ENCODE measurements around the gene KIF2A.

KIF2A gene

DNA sequence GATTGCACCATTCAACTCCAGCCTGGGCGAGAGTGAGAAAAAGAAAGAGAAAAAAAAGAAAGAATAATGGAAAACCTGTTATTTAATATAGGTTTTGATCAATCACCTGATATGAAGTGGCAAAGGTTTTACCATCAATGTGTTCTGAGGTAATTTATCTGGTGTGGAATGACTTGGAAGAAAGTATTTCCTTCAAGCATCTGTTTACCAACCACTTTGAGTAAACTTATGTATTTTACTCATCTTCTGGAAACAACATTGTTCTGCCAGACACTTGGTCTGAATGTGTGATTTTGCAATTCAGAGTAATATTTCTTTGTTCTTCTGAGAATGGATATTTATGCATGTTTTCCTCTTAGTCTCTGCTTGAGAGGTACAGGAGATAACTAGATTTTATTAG, 24.3 kb downstream of the KIF2A start:
- DNase-seq = no peak

DNA sequence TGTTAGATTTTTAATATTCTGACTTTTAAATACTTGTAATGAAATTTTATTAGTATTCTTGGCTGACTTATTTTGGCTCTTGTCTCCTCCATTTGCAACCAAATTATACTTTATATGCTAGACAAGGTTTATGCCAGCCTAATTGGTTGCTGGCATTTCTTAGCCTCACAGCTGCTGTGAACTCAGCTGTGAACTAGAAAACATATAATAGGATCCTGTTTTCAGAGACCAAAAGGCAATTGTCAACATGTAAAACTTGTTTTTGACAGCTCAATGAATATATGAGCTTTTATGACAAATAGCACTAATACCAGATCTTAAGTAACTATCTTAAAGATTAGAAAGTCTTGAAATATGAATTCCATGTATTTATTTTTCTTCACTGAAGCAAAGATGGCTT, 25.9 kb downstream of the KIF2A start:
- DNase-seq = no peak

DNA sequence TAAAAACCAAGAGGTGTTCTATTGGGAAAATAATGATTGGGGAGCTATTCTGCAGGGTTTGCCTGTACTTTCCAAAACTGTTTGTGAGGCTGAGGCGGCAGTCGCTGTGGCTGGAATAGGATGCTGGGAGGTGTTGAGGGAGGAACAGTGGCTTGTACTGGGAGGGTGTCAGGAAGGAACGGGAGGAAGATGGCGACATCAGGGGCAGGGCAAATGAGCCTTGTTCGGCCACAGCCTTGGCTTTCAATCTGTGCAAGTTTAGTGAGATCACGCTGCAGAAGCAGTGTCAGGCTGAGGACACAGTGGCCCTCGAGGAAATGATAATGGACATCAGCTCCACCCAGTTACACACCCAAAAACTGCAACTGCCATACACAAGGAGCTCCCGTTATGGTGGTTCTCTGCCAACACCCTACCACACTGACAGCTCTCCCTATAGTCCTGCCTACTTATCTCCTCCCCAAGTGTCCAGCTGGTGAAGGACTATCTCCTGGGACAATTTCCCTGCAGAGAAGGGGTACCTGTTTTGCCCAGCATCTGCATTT, 27.3 kb downstream of the KIF2A start:
- DNase-seq = no peak

DNA sequence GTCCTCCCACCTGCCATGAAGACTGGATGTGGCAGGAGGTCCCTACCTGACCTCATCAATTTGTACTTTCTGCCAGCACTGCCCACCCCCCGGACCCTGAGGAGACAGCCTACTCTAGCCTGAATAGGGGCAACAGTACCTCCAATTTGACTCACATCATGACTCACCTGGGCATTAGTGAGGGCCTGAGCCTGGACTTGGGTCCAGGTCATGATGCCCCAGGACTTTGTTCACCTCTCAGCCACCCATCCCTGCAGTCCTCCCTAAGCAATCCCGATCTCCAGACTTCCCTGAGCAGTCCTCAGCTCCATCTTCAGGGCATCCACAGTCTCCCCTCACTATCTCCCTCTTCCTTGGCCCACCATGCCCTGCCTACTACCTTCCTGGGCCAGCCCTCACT, 28.1 kb downstream of the KIF2A start:
- DNase-seq = no peak

DNA sequence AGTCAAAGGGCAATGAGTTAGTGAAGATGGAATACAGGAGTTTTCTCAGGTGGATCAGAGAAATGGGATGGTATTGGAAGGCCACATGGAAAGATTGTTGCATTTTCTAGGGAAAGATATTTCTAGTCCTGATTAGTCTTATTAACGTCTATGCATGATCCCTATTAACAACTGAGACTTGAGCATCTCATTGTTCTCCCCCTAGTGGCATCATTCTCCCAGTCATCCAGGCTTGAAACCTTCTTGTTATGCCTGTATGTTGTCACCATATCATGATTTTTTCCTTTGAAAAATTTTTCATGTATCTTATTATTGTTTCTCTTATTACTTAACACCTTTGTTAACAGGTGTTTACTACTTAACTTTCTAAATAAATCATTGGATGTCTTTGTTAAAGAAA, 34.4 kb downstream of the KIF2A start:
- DNase-seq = no peak

DNA sequence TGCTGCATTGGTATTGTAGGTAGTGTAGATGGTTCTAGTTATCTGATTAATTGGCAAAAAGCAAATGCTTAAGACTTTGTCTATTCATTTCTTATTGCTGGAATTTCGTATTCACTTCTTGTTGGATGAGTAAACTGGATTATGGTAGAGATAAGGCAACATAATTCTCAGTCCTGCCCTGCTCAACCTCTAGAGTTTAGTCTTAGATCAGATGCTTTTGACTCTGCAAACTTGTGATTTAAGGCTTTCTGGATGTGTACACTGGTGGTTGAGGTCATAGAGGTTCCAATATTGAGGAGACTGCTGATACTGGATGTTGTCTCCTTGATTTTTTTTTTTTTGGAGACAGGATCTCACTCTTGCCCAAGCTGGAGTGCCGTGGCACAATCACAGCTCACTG, 35.0 kb downstream of the KIF2A start:
- no peak for DNase-seq

DNA sequence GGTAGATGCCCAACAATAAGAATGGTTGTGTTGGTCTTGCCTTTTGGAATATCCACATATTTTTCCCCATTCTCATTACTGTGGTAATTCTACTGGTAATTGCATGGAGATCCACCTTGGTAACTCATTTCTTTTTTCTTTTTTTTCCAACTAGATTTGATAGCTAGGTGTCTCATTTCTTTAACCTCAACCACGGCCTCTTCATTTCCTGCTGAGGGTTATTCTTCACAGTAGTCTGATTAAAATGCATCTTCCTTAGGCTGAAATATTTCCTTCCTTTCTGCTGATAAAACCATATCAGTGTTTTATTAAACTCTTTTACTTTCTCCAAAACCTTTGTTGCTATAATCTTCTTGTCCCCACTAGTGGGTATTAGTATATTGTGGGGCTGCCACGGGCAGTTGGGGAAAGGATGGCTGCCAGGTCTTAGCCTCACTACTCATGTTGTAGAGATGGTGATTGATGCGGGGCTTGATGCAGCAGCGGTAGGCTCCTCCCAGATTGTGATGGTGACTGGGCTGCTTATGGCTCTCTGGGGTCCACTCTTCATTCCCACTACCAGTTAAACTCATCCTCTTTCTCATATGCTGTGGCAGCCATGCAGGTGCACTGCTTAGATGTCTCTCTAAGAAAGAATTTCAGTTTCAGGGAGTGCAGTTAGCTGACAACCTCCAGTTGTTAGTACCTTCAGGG, 35.9 kb downstream of the KIF2A start:
- DNase-seq = no peak

DNA sequence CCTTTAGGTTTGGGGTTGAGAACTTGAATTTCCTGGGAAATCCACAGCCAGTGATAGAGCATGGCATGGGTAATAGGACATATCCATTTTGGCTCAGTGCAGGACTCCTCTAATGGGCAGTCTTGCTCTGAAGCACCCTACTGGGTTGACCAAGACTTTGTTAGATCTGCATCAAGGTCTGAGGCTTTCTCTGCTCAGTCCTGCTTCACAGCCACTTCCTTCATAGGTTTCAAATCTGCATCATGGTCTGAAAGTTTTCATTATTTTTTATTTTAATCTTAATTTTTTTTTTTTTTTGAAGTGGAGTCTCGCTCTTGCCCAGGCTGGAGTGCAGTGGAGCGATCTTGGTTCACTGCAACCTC, 36.5 kb downstream of the KIF2A start:
- no peak for DNase-seq

DNA sequence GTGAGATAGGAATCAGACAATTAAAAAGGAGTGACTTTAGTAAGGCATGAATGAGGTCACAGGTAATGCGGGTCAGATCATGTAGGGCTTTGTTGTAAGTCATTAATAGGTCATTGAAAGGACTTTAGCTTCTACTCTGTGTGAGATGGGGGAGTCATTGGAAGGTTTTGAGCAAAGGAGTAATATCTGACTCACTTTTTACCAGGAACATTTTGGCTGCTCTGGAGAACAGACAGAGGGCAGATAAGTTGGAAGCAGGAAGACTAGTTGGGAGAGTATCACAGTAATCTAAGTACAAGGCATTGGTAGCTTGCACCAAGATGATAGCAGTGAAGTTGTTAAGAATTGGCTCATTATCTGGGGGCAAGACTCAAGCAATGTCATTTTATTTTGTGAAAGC, 37.4 kb downstream of the KIF2A start:
- DNase-seq = no peak

DNA sequence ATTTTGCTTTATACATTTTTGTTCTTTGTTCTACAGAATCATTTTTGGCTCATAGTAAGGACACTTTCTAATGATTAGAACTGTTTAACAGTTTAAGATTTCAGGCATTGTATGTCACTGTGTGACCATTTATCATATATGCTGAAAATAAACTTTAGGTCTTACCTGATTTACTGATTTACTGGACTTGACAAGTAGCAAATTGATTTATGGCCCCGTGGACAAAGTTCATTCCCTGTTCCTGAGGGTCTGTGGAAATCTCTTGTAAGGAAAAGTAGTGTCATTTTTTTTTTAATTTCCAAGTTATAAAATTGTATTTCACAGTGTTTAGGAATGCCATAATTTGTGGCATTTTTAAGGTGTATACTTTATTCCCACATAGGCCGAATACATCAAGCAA, 40.7 kb downstream of the KIF2A start:
- no peak for DNase-seq

DNA sequence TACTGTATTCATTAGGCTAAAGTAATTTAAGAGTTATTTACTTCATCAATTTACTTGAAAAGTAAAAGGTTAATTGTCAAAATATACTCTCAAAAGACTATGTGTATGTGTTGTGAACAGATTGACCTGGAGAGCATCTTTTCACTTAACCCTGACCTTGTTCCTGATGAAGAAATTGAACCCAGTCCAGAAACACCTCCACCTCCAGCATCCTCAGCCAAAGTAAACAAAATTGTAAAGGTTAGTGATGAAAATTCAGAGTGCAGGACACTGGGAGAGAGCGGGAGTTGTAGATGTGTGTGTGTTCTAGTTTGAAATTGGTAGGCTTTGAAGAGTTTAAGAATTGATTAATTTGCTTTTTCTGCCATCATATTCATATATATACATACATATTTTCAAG, 41.9 kb downstream of the KIF2A start:
- no peak for DNase-seq

DNA sequence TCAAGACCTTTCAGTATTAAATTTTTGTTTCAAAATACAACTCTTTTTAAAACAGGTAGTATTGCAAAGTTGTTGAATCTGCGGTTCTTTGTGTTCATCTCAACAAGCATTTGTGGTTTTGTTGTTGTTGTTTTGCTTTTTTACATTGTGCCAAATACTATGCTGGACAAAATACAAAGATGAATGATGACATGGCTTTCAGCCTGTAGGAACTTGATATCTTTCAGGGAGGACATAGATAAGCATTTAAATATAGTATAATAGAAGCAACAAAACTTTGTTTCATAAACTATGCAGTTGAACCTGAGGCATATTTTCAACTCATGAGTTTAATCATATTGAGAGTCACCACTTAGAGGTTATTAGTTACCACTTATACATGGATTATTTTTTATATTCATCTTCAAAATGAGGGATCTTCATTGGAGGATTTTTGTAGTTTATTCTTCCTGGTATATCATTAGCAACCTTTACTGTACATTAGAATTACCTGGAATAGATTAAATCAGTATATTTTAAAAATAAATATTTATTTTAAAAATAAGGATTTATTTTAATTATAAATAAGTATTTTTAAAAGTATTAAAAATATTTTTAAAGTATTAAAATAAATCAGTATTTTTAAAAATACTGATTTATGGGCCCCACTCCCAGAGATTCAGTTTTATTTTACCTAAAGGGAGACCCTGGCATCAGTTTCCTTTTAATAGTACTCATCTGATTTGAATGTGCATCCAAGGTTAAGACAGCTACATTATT, 42.9 kb downstream of the KIF2A start:
- no peak for DNase-seq

DNA sequence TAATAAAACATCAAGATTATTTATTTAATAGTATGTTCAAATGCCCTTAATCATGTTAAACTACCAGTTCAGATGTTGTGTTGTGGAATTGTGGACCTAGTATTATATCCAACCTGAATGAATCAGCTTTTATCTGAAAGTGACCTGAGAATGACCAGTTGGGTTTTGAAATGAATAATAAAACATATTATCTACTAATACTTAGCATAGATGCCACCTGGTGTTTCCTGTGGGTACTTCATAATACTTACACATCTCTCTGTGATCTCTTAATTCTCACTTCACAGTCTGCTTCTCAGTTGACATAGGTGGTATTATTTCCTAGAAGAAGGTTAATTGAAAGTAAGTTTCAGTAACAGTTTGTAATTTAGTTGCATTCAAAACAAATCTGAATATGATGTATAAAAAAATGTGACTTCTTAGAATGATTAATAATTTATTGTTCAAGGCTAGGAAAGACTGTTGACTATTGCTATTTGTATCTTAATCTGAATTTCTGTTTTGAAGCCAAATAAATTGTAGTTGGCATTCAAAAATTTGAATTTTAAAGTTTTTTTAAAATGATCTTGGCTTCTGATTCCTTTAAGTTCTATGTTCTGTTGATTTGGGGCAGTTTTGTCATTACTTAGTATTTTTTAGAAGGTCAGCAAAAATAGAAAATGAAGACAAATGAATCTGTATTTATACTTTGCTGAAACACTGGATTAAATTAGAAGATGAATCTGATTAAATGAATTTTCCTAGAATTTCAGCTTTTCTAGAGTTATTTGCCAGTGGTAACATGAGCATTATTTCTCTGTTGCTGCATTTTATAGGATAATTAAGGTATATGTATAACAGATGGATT, 48.2 kb downstream of the KIF2A start:
- DNase-seq = no peak

DNA sequence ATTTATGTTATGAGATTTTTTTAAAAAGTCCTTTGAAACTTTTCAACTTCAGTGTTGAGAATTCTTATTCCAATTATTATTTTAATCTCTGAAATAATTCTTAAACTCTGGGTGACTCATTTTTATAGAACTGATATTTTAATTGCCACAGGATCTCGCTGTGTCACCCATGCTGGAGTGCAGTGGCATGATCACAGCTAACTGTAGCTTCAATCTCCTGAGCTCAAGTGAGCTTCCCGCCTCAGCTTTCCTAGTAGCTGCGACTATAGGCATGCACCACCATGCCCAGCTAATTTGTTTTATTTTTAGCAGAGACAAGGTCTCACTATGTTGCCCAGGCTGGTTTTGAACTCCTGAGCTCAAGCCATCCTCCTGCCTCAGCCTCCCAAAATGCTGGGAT, 56.7 kb downstream of the KIF2A start:
- no peak for DNase-seq

DNA sequence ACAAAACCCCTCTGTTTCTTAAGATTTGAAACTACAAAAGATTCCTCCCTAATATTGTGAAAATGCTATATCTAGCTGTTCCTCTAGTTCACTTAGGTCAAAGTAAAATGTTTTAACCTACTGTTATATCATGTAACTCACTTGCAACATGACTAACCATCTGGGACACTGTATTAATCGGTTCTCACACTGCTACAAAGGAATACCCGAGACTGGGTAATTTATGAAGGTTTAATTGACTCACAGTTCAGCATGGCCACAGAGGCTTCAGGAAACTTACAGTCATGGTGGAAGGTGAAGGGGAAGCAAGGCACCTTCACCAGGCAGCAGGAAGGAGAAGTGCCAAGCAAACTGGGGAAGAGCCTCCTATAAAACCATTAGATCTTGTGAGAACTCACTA, 63.0 kb downstream of the KIF2A start:
- no peak for DNase-seq

DNA sequence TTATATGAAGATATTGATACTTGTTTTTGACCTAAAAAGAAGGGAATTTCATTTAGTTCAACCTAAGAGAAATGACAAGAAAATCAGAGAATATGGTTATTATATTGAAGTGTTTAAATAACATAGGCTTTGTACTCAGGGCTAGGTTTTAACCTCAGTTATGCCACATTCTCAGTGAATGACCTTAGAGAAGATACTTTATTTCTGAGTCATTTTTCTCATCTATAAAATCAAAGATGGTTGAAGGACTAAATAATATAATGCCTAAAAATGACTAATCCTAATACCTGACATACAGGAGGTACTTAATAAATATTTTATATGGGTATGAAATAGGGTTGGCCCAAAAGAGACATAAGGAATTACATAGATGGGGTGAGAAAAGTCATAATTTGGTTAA, 65.4 kb downstream of the KIF2A start:
- DNase-seq = no peak

DNA sequence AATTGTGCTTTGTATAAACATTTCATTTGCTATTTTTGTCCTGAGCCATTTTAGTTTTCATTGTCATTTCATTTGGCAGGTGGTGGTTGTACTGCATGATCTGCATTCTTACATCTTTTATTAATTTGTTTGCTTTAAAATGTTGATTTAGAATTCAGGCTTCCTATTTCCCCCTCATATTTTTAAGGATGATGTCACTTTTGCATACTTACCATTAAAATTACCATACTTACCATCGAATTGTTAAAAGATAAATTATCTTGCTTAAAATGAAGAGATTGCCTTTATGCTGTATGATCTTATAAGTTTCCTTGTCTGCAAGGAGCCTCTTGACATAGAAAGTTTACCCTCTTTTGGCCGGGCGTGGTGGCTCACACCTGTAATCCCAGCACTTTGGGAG, 66.6 kb downstream of the KIF2A start:
- no peak for DNase-seq

DNA sequence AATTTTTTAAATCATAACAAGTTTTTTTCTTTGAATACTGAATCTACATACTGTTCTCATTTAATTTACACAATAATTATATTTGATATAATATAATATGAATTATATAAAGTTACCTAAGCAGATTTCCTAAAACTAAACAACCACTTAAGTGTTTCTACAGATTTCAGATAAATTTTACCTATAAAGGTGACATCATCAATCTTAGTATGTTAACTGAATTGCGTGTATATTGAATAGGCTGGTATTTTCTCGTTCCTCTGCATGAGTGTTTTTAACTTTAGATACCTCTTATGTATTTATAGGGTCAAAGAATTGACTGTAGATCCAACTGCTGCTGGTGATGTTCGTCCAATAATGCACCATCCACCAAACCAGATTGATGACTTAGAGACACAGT, 67.4 kb downstream of the KIF2A start:
- DNase-seq = no peak

DNA sequence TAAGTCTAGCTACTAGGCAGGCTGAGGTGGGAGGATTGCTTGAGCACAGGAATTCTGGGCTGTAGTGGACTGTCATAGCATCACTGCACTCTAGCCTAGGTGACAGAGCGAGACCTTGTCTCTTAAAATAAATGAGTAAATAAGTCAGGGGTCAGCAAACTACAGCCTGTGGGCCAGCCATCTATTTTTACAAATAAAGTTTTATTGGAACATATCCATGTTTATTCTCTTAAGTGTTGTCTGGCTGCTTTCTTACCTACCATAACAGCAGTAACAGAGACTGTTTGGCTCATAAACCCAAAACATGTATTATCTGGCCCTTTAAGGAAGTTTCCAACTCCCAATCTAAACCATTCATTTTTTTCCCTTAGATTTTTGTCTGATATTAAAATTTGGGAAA, 68.1 kb downstream of the KIF2A start:
- DNase-seq = no peak

DNA sequence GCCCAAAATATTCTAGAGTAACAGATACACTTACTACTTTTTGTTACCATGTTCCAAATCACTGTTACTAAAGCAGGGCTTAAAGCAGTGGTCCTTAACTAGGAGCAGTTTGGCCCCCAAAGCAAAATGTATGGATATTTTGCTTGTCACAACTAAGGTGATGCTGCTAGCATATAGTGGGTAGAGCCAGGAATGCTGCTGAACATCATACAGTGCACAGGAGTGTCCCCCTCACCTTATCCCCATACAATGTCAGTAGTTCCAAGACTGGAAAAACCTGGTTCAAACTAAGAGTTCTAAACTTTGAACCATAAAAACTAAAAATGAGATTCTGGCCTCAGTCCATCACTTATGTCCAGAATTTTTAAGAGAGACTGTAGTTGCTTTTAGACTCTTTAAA, 69.6 kb downstream of the KIF2A start:
- no peak for DNase-seq

DNA sequence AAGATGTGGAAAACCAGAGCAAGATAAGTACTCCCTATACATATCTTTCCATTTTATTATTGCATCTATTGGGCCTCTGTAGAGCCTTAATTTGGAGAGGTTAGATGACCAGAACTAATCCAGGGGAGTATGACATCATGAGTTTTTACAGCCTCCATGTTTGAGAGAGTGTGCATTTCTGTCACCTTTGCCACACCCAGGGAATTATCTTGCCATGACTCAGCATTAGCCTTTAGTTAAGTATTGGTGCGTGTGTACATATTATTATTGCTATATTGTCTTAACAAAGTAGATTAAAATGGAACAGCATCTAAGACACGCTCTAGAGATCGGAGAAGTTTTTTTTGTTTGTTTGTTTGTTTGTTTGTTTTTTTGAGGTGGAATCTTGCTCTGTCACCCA, 70.1 kb downstream of the KIF2A start:
- DNase-seq = no peak

DNA sequence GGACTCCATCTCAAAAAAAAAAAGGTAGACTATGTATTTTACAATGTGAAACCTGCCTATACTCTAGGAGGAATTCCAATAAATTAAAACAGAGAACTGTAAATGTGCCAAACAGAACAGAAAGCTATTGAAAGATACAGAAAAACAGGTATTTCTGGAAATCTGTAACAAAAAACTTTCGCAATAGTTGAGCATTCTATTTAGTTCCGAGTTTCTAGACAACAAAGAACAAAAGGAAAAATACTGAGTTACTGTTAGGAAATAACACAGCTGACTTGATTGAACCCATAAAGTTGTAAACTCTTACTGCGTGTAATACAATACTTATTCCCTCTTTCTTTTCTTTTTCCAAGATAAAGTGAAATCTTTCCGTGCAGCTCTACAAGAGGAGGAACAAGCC, 79.1 kb downstream of the KIF2A start:
- DNase-seq = no peak

DNA sequence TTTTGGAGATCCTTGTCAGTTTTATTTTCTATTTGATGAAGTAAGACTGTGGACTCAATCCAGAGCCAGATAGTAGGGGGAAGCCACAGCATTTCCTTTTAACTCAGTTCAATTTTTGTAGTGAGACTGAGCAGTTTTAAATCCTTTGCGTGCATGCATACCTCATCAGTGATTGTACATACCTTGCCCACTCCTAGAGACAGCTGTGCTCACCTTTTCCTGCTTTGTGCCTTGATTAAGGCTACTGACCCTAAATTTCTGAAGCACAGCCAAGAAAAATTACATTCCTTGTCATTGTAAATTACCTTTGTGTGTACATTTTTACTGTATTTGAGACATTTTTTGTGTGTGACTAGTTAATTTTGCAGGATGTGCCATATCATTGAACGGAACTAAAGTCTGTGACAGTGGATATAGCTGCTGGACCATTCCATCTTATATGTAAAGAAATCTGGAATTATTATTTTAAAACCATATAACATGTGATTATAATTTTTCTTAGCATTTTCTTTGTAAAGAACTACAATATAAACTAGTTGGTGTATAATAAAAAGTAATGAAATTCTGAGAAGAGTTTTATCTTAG, 79.9 kb downstream of the KIF2A start:
- no peak for DNase-seq
